Stimulated activated CD4-positive, alpha-beta T cell treated with anti-CD3 and anti-CD28 coated beads, TNF-alpha, amount 100 ng/mL, for 4 hours (primary cell): ENCODE results near the gene GALNT17.

ENCODE experiments used
- DNase-seq, 3 experiments: peaks; one replicate each; pipeline ENCODE4 v3.0.0-alpha.2; 2020; ENCODE audit warnings: low read depth in 3 of 3

GALNT17 gene

DNA sequence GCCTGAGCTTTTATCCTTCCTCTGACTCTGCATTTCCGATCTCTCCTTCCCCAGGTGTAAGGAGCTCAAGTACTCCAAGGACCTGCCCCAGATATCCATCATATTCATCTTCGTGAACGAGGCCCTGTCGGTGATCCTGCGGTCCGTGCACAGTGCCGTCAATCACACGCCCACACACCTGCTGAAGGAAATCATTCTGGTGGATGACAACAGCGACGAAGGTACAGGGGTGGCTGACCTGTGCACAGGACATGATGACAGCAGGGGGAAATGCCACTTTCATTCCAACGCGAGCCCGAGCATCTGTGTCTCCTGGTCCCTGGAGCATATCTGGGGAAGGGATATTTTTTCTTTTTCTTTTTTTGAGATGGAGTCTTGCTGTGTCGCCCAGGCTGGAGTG is 256.2 kb downstream of the GALNT17 start:
- DNase-seq = no peak

DNA sequence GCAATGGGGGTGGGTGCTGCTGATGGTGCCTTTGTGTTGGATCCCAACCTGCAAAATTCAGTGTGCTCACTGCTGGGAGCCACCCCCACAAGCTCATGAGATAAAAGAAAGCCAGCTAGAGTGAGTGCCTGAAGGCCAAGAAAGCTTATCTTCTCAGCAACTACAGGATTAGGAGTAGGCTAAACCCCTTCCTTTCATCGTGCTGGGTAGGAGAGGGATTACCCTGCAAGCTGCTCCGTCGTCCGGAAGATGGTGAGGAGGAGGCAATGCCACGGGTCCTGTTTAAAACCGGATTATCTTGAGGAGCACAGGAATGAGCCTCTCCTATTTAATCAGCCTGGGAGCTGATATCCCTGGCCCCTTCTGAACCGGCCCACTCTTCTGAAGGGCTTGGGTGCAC is 258.0 kb downstream of the GALNT17 start:
- no peak for DNase-seq

GRCh38 chr7:71393661-71394060 is 261.7 kb downstream of the GALNT17 start:
- DNase-seq = no peak

GRCh38 chr7:71402684-71403083 is 270.7 kb downstream of the GALNT17 start:
- no peak for DNase-seq

GRCh38 chr7:71403202-71403946 is 271.4 kb downstream of the GALNT17 start:
- no peak for DNase-seq

DNA sequence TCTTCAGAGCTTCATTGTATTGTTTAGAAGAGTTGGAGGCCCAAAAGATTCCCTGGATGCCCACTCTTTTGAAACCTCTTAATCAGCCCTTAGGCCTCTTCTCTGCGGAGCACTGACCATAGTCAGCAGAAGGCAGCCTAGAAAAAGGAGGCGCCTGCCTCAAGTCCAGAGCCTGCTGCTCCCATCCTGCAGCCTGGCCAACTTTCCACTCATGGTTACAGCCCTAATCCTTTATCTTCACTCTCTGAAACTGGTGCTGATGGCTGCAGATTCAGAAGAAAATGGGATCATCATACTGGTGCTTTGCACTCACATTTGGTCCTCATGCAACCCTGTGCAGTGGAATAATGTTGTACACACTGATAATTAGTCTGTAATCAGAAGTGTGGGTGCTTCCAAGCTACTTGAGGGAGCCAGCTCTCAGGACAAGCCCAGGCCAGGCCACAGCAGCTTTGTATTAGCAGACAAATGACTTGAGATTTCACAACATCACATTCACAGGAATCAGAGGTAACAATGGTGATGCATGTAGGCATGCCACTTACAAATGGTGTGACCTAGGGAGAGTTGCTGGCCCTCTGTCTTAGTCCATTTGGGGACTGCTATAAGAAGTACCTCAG is 272.9 kb downstream of the GALNT17 start:
- DNase-seq = no peak

DNA sequence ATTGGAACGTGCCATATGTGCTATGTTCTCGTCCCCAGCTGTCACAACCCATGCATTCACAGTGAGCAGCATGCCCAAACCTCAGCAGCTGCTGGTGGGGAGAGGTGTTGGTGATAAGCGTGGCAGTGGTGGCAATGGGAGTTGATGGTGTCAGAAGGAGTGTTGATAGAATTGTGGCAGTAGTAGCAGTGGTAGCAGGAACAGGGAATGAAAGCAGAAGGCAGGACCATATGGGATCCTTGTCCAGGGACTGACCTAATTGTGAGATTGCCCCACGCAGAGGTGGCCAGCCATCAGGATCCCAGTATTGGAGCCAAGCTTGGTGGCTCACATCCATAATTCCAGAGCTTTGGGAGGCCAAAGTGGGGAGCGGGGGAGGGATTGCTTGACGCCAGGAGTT is 276.3 kb downstream of the GALNT17 start:
- no peak for DNase-seq

GRCh38 chr7:71409550-71410157 is 277.7 kb downstream of the GALNT17 start:
- DNase-seq = no peak

DNA sequence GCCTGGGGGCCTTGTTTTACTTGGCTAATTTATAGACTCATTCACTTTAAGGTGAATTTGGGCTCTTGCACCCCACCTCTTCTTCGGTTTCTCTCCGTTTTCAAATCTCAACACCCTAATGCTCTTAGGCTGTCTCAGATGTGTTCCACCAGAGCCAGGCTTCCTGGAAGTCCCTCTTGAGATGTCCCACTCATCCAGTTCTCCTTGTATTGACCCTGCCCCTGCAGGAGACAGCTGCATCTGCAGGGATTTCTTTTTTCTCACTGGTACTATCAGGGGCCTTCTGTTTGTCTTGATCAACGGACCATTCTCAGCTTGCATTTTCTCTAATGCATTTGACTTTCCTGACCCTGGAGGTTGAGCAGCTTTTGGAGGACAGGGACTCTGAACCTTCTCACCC is 279.5 kb downstream of the GALNT17 start:
- no peak for DNase-seq

- DNase-seq = no peak
Measured at GRCh38 chr7:71414490-71414889, 282.5 kb downstream of the GALNT17 start.

DNA sequence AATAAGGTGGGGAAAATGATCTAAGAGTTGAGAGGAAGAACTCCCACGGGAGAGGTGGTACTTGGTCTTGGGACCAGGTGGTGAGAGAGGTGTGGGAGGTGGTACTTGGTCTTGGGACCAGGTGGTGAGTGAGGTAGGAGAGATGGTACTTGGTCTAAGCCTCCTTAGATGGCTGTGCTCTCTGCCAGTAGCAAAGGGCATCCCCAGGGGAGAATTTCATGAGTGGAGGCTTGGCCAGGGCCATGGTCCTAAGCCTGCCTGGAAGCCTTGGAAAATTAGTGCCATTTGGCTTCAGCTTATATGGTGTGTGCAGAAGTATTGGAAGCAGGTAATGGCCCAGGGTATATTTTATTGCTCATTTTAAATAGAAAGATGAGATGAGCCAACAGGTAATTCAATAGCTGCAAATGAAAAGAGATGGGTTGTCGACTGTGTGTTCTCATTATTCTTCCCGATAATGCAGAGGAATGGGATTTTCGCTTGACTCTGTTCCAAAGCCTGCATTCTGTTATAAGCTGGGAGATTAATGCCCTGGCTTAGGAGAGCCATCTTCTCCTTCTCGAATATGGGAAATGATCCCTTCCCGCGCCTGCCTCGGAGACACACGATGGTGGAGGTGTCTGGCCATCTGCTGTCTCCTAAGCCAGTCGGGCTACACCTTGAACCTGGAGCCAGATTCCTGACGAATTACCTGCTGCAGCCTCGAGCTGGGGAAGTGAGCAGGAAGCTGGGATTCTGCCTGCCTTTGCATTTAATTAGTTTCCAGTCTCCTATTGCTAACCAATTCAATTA is 287.8 kb downstream of the GALNT17 start:
- DNase-seq = no peak

GRCh38 chr7:71422104-71422503 is 290.2 kb downstream of the GALNT17 start:
- no peak for DNase-seq

DNA sequence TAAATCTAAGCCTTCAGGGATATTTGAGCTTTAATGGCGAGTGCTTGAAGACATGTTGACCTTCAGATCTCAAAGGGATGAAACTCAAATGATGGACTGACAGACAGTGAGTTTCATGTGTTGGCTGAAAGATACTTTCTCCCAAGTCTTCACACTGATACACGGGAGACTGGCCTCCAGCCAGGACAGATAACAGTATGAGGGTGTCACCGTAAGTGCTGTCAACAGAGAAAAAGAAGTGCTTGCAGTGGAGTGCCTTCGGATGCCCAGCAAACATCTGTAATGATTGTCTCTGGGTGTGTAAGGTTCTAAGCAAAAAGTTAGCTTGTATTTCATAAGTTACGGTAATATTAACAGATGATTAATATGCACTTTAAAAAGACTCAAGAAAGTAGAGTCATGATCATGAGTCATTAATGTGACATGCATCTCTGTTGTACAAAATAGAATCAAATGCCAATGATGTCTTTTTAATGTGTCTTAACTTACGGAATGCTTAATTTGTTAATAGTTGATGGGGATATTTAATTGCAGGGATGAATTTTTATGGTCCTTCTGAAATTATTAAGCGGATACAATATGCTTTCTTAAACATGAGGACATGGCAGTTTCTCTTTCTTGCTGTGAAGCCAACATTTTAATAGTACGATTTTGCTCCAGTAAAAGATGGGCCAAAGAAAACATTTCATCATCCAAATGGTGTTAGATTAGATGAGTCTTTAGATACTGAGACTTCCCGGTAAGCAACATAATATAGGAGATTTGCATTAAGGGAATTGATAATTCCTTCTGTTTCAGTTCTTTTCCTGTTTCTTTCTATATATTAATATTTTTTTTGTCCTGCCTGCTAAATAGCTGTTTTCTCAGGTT is 292.5 kb downstream of the GALNT17 start:
- DNase-seq = no peak

GRCh38 chr7:71429083-71429482 is 297.1 kb downstream of the GALNT17 start:
- DNase-seq = no peak

- no peak for DNase-seq
Measured at GRCh38 chr7:71430246-71430645, 298.3 kb downstream of the GALNT17 start.

DNA sequence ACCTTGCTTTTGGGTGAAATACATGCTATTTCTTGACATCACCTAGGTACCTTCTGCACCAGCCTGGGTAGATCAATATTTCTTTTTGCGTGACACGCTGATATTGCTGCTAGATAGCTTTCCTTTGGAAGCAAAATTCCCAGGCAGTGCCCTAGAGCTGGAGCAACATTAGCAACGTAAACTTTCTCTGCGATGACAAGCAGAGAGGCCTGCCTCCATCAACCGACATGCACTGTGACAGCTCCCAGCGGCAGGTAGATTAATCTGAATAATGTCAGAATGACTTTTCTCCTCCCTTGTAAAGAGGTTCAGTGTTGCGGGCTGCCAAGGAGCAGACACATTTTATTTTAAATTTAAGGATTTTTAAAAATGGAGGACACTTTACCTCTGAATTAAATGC is 307.4 kb downstream of the GALNT17 start:
- no peak for DNase-seq

DNA sequence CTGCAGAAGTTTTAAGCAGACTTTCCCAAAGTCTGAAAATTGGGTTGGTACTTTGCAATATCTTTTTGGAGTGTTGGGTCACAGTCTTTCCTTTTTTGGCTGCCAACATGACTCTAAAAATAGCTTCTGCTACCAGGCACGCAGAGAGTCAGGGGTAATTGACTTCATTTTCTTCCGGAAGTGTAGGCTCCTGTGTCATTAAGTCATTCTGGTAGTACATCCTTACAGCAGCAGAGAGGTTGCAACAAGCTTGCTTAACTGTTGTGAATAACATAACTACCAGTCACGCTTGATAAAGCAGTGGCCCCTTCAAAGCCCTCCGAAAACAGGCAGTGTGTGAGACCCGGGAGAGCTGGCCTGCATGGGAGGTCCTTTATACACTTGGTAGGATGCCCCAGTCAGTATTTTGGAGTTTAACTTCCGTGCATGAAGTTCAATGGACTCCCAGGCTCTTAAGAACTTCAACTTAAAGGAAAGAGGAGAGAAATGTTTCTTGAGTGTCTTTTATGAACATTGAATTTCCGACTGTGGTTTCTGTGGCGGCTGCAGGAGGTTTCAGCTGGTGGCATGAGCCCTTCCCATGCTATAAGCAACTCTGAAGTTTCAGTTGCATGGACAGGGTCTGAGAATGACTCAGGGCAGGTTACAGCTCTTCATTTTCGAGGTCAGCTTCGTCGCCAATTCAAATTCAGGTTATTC is 310.7 kb downstream of the GALNT17 start:
- DNase-seq = no peak

- DNase-seq = no peak
Measured at GRCh38 chr7:71443191-71443530, 311.2 kb downstream of the GALNT17 start.

- no peak for DNase-seq
Measured at GRCh38 chr7:71444130-71444529, 312.2 kb downstream of the GALNT17 start.

- DNase-seq = no peak
Measured at GRCh38 chr7:71453630-71454029, 321.7 kb downstream of the GALNT17 start.

DNA sequence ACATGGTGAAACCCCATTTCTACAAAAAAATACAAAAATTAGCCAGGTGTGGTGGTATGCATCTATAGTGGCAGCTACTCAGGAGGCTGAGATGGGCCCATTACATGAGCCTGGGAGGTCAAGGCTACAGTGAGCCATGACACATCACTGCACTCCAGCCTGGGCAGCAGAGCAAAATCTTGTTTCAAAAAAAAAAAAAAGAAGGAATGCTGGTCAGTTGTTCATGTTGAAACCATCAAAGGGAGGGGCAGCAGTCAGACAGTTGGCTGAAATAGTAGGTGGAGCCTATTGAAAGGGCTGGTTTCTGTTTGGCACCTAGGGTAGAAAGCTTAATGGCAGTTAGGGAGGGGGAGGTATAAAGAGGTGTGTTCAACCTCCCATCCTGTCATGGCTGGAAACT is 323.0 kb downstream of the GALNT17 start:
- DNase-seq = no peak
